ENCODE measurements around the gene PLAGL2.
"Not testable (repeated sequence)": the region's sequence is repeated elsewhere in the genome, so short reads cannot be mapped to it uniquely, and the experiment has no call there.

Gene PLAGL2

GRCh38 chr20:32204205-32205109, 3.1 kb downstream of the PLAGL2 start:
- DNase-seq (ENCODE audit: low spot score) = no peak

GRCh38 chr20:32203356-32204204, 4.0 kb downstream of the PLAGL2 start:
- DNase-seq (ENCODE audit: low spot score) = no peak

- no peak for DNase-seq (ENCODE audit: low spot score)
Observed at GRCh38 chr20:32201977-32202363, 5.6 kb downstream of the PLAGL2 start.

- no peak for DNase-seq (ENCODE audit: low spot score)
Observed at GRCh38 chr20:32201296-32201976, 6.1 kb downstream of the PLAGL2 start.

GRCh38 chr20:32199006-32199405, 8.5 kb downstream of the PLAGL2 start:
- DNase-seq (ENCODE audit: low spot score) = no peak

GRCh38 chr20:32197136-32197535, 10.4 kb downstream of the PLAGL2 start:
- not testable (repeated sequence) for DNase-seq (ENCODE audit: low spot score)

GRCh38 chr20:32196613-32197012, 10.9 kb downstream of the PLAGL2 start:
- not testable (repeated sequence) for DNase-seq (ENCODE audit: low spot score)

GRCh38 chr20:32195581-32195980, 12.0 kb downstream of the PLAGL2 start:
- peak; percentile 18 for DNase-seq (ENCODE audit: low spot score)

GRCh38 chr20:32193996-32194395, 13.5 kb downstream of the PLAGL2 start:
- DNase-seq (ENCODE audit: low spot score) = no peak

- DNase-seq (ENCODE audit: low spot score) = not testable (repeated sequence)
Observed at GRCh38 chr20:32193336-32193735, 14.2 kb downstream of the PLAGL2 start.

GRCh38 chr20:32192698-32193097, 14.8 kb downstream of the PLAGL2 start:
- DNase-seq (ENCODE audit: low spot score) = no peak

- no peak for DNase-seq (ENCODE audit: low spot score)
Observed at GRCh38 chr20:32191873-32192272, 15.7 kb downstream of the PLAGL2 start.

GRCh38 chr20:32191422-32191821, 16.1 kb downstream of the PLAGL2 start:
- no peak for DNase-seq (ENCODE audit: low spot score)

GRCh38 chr20:32190616-32191415, 16.7 kb downstream of the PLAGL2 start:
- no peak for DNase-seq (ENCODE audit: low spot score)

- peak; percentile 62 for DNase-seq (ENCODE audit: low spot score)
Observed at GRCh38 chr20:32189691-32190615, 17.6 kb downstream of the PLAGL2 start.

GRCh38 chr20:32189123-32189410, 18.5 kb downstream of the PLAGL2 start:
- DNase-seq (ENCODE audit: low spot score) = no peak

GRCh38 chr20:32188376-32189122, 19.0 kb downstream of the PLAGL2 start:
- no peak for DNase-seq (ENCODE audit: low spot score)

- no peak for DNase-seq (ENCODE audit: low spot score)
Observed at GRCh38 chr20:32186506-32186905, 21.0 kb downstream of the PLAGL2 start.

- DNase-seq (ENCODE audit: low spot score) = no peak
Observed at GRCh38 chr20:32184961-32185603, 22.5 kb downstream of the PLAGL2 start.

Data from cerebellar cortex (tissue), 1 donor.